GM12878 (cell line): ENCODE data around the gene ARVCF.

Source experiments
- MXI1 ChIP-seq: fragments of 150-350 bp; IDR thresholded peaks from 2 replicates; pipeline ENCODE4 v1.6.1; 2011; ENCODE audit warnings: low read depth, mild to moderate bottlenecking, inconsistent platforms, low read length, improper control_type of control experiment
- MYC ChIP-seq: IDR thresholded peaks from 2 replicates; pipeline ENCODE4 v1.6.1; 2011; ENCODE audit warnings: mild to moderate bottlenecking, low read length, moderate library complexity, inconsistent platforms; ENCODE audit not compliant: insufficient read depth, insufficient replicate concordance, insufficient read length, severe bottlenecking
- SMC3 ChIP-seq: IDR thresholded peaks from 2 replicates; pipeline ENCODE4 v1.6.1; 2011; ENCODE audit warnings: low read length, improper control_type of control experiment, borderline replicate concordance
- SRF ChIP-seq, 2 experiments: IDR thresholded peaks; 2 replicates each; pipeline ENCODE4 v1.6.1; 2011; ENCODE audit warnings: low read depth in 2 of 2, low read length in 2 of 2, mild to moderate bottlenecking in 1 of 2, moderate library complexity in 1 of 2

DNA sequence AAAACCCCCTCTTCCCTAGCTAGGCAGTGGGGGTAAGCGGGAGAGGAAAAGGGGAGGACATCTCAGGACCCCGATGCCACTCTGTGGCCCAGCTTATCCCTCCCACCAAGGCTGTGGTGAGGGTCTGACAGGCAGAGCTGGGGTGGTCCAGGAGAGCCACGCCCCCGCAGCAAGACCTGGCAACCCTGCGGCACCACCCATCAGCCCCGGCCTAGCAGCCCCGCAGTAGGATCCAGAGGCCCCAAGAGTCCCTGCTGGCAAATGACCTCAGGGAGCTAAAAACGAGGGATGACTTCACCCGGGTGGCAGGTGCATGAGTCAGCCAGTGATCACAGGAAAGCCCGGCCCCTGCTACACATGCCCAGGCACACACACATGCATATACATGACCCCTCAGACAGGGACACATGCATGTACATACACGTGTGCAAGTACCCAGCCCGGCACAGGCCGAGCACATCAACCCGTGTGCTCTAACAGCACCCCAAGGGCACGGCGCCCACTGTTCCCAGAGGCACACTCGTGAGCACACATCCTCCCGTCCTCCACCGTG lies 32.3 kb downstream of the ARVCF start:
- no peak for TF ChIP-seq MYC
- no peak for TF ChIP-seq SMC3
- TF ChIP-seq MXI1: no peak
- TF ChIP-seq SRF (IDR thresholded peaks at IDR 0.05; ENCODE audit: low read depth in 2 of 2, low read length in 2 of 2): no peak
